A549 (cell line): Measurements from ENCODE around the gene NPY2R. TPM values are rescaled to one million over a fixed set of nuclear protein-coding genes. Genes with fewer than 3 reads are reported as not detected.

Experiments used
- ATAC-seq, 2 experiments: fragments of 200-7000 bp in 1 of 2; fragments of >200 bp in 1 of 2; cut with Nextera tagmentation in 1 of 2; cut with Tn5 transposase in 1 of 2; 3 replicates each; pipeline versions ENCODE4 v1.8.0 to v1.9.1; 2018 to 2020; ENCODE audit warnings: mild to moderate bottlenecking in 1 of 2, moderate library complexity in 1 of 2
- CTCF ChIA-PET: fragments of 300-600 bp; sonication (Branson Sonifier 250); formaldehyde crosslinking; extraction: SDS; loops from one replicate; lab custom pipeline; 2021; ENCODE audit warnings: antibody characterized with exemption, inconsistent platforms; lab: Yijun Ruan, JAX
- POLR2A ChIA-PET: fragments of 350-600 bp; formaldehyde crosslinking; extraction: SDS; loops from one replicate; lab custom pipeline; 2021; ENCODE audit warnings: antibody characterized with exemption, inconsistent platforms; lab: Yijun Ruan, JAX
- DNase-seq, 2 experiments: peaks; one replicate each; pipeline versions ENCODE4 v3.0.0 to v3.0.0-alpha.2; 2011 to 2016; ENCODE audit warnings: low read depth in 1 of 2, low spot score in 1 of 2
- FAIRE-seq: peaks from 2 replicates; lab custom pipeline; 2011; peaks lifted over from hg19 to GRCh38; lab: Jason Lieb, UNC
- H3K27ac ChIP-seq, 2 experiments: fragments of >200 bp; sonication (Bioruptor Twin); formaldehyde crosslinking; 3 replicates each; pipeline ENCODE4 v1.5.1; 2016 to 2017
- H3K4me1 ChIP-seq: fragments of >200 bp; sonication (Bioruptor Twin); formaldehyde crosslinking; 3 replicates; pipeline ENCODE4 v1.6.1; 2016
- H3K4me2 ChIP-seq: fragments of >200 bp; sonication (Bioruptor Twin); formaldehyde crosslinking; 3 replicates; pipeline ENCODE4 v1.6.1; 2016
- H3K4me3 ChIP-seq: fragments of >200 bp; sonication (Bioruptor Twin); formaldehyde crosslinking; 3 replicates; pipeline ENCODE4 v1.5.1; 2016
- H3K9me3 ChIP-seq: fragments of >200 bp; sonication (Bioruptor Twin); formaldehyde crosslinking; 3 replicates; pipeline ENCODE4 v1.6.1; 2016
- CBX2 ChIP-seq: fragments of 200-600 bp; sonication (generic); IDR thresholded peaks from 2 replicates; pipeline ENCODE4 v1.6.1; 2016; ENCODE audit warnings: low read depth, mild to moderate bottlenecking, borderline replicate concordance
- CEBPB ChIP-seq, 2 experiments: fragments of >200 bp in 1 of 2; sonication (Bioruptor Twin) in 1 of 2; formaldehyde crosslinking in 1 of 2; IDR thresholded peaks; 2 replicates each; pipeline ENCODE4 v1.6.1; 2012 to 2016
- CHD2 ChIP-seq: fragments of 150-350 bp; IDR thresholded peaks from 2 replicates; pipeline ENCODE4 v1.6.1; 2014; ENCODE audit warnings: low read length; ENCODE audit not compliant: partially characterized antibody
- CHD4 ChIP-seq: fragments of 200-600 bp; sonication (generic); IDR thresholded peaks from 2 replicates; pipeline ENCODE4 v1.6.1; 2016; ENCODE audit warnings: antibody characterized with exemption, mild to moderate bottlenecking, borderline replicate concordance
- EHMT2 ChIP-seq: fragments of 200-600 bp; sonication (generic); IDR thresholded peaks from 2 replicates; pipeline ENCODE4 v1.6.1; 2016; ENCODE audit warnings: antibody characterized with exemption, low read depth, mild to moderate bottlenecking, moderate library complexity
- FOSL2 ChIP-seq, 2 experiments: fragments of 450-650 bp in 1 of 2; fragments of >200 bp in 1 of 2; sonication (Bioruptor Twin) in 1 of 2; formaldehyde crosslinking; IDR thresholded peaks; 2 replicates each; pipeline versions ENCODE4 v1.5.0 to v1.6.1; 2016 to 2020; ENCODE audit warnings: mild to moderate bottlenecking in 1 of 2, moderate library complexity in 1 of 2
- GATA3 ChIP-seq: IDR thresholded peaks from 2 replicates; pipeline ENCODE4 v1.6.1; 2012; ENCODE audit warnings: borderline replicate concordance
- HOXA7 ChIP-seq: fragments of 250-450 bp; sonication (Bioruptor Pico); IDR thresholded peaks from 2 replicates; pipeline ENCODE4 v1.5.0; 2020; ENCODE audit warnings: mild to moderate bottlenecking, moderate library complexity
- JUN ChIP-seq, 2 experiments: fragments of >200 bp; sonication (Bioruptor Twin); formaldehyde crosslinking; IDR thresholded peaks; 2 replicates in 1 of 2; 3 replicates in 1 of 2; pipeline ENCODE4 v1.6.1; 2016 to 2017
- JUNB ChIP-seq: fragments of >200 bp; sonication (Bioruptor Twin); formaldehyde crosslinking; IDR thresholded peaks from 2 replicates; pipeline ENCODE4 v1.6.1; 2016
- KDM5A ChIP-seq: fragments of 200-600 bp; sonication (generic); IDR thresholded peaks from 2 replicates; pipeline ENCODE4 v1.6.1; 2016; ENCODE audit warnings: antibody characterized with exemption, mild to moderate bottlenecking
- MYC ChIP-seq: IDR thresholded peaks from 2 replicates; pipeline ENCODE4 v1.6.1; 2012; ENCODE audit warnings: mild to moderate bottlenecking, inconsistent platforms, low read length, improper control_type of control experiment, borderline replicate concordance
- PHF8 ChIP-seq: fragments of 200-600 bp; sonication (generic); IDR thresholded peaks from 2 replicates; pipeline ENCODE4 v1.6.1; 2016; ENCODE audit warnings: low read depth, mild to moderate bottlenecking, antibody characterized with exemption, moderate library complexity, borderline replicate concordance
- TFCP2L1 ChIP-seq: fragments of 250-450 bp; sonication (Bioruptor Pico); IDR thresholded peaks from 2 replicates; pipeline ENCODE4 v1.5.0; 2021; ENCODE audit warnings: mild to moderate bottlenecking
- ZFP36 ChIP-seq: fragments of 450-650 bp; IDR thresholded peaks from 2 replicates; pipeline ENCODE4 v1.6.1; 2014; ENCODE audit warnings: borderline replicate concordance; ENCODE audit not compliant: partially characterized antibody
- WGBS: methylation state at CpG from one replicate; pipeline ENCODE4 v1.1.6; 2017; ENCODE audit errors: missing lambda C conversion rate; 5-methylcytosine and 5-hydroxymethylcytosine counted together
- polyA plus RNA-seq, 4 experiments: library from polyadenylated mRNA; depleted of rRNA in 3 of 4; stranded (reverse); fragments of >200 nt; fragmentation: RNase III in 1 of 4; extraction: RNeasy Plus Mini Kit Qiagen cat#74134 plus additional on column Dnase treatment in 1 of 4; gene quantifications; 2 replicates in 3 of 4; 3 replicates in 1 of 4; pipeline ENCODE4 v1.2.3, GENCODE V29; 2011 to 2017
- TF ChIP-seq, protein P1 (sequence below): fragments of 250-450 bp; sonication (Bioruptor Pico); IDR thresholded peaks from 2 replicates; pipeline ENCODE4 v1.5.0; 2020; ENCODE audit warnings: low read depth, mild to moderate bottlenecking, moderate library complexity
- TF ChIP-seq, protein P2 (sequence below): IDR thresholded peaks from 2 replicates; pipeline ENCODE4 v1.6.1; 2012
- TF ChIP-seq, protein P3 (sequence below): fragments of 200-600 bp; sonication (generic); IDR thresholded peaks from 2 replicates; pipeline ENCODE4 v1.6.1; 2016; ENCODE audit warnings: antibody characterized with exemption, mild to moderate bottlenecking, moderate library complexity
- TF ChIP-seq, protein P4 (sequence below): IDR thresholded peaks from 2 replicates; pipeline ENCODE4 v1.6.1; 2012; ENCODE audit warnings: low read depth, borderline replicate concordance
- TF ChIP-seq, protein P5 (sequence below): fragments of >200 bp; sonication (Bioruptor Twin); formaldehyde crosslinking; IDR thresholded peaks from 3 replicates; pipeline ENCODE4 v1.5.1; 2016

Gene NPY2R
- polyA plus RNA-seq, 2 of the 4 experiments (the other 2 are of a cell fraction) = 0.05 to 0.26 TPM

DNA sequence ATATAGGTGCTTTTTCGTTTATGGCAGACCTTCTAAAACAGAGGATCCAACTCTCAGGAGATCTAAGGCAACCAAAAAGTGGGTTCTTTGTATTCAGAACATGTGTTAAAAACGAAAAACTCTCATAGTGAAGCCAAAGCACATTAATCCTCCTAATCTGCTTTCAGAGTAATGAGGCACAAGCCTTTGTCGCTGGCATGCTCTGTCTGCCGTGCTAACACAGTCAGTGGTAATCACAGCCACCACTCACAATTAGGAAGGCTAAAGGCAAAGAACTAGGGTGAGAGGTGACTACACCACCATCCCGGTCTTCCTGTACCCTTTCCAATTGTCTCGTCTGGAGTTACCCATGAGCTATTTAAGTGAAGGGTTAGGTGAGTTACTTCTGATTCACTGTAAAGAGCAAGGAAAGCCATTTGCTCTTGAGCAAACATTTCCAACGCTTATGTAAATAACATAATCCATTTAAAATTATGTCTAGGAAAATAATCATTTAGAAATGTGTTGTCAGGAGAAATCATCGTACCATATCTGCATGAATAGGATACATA is 40.7 kb downstream of the NPY2R start:
- TF ChIP-seq, protein P1, sequence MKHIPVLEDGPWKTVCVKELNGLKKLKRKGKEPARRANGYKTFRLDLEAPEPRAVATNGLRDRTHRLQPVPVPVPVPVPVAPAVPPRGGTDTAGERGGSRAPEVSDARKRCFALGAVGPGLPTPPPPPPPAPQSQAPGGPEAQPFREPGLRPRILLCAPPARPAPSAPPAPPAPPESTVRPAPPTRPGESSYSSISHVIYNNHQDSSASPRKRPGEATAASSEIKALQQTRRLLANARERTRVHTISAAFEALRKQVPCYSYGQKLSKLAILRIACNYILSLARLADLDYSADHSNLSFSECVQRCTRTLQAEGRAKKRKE = no peak
- TF ChIP-seq TFCP2L1 (CRISPR knock-in tag) (no peak), CHD4 (no peak), HOXA7 (CRISPR knock-in tag) (no peak), KDM5A (no peak), EHMT2 (no peak), JUNB (no peak), PHF8 (no peak), MYC (no peak)
- TF ChIP-seq, protein P2, sequence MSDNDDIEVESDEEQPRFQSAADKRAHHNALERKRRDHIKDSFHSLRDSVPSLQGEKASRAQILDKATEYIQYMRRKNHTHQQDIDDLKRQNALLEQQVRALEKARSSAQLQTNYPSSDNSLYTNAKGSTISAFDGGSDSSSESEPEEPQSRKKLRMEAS = no peak
- TF ChIP-seq, protein P3, sequence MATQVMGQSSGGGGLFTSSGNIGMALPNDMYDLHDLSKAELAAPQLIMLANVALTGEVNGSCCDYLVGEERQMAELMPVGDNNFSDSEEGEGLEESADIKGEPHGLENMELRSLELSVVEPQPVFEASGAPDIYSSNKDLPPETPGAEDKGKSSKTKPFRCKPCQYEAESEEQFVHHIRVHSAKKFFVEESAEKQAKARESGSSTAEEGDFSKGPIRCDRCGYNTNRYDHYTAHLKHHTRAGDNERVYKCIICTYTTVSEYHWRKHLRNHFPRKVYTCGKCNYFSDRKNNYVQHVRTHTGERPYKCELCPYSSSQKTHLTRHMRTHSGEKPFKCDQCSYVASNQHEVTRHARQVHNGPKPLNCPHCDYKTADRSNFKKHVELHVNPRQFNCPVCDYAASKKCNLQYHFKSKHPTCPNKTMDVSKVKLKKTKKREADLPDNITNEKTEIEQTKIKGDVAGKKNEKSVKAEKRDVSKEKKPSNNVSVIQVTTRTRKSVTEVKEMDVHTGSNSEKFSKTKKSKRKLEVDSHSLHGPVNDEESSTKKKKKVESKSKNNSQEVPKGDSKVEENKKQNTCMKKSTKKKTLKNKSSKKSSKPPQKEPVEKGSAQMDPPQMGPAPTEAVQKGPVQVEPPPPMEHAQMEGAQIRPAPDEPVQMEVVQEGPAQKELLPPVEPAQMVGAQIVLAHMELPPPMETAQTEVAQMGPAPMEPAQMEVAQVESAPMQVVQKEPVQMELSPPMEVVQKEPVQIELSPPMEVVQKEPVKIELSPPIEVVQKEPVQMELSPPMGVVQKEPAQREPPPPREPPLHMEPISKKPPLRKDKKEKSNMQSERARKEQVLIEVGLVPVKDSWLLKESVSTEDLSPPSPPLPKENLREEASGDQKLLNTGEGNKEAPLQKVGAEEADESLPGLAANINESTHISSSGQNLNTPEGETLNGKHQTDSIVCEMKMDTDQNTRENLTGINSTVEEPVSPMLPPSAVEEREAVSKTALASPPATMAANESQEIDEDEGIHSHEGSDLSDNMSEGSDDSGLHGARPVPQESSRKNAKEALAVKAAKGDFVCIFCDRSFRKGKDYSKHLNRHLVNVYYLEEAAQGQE = no peak
- no peaks in the 10 kb centered on the region for H3K9me3 ChIP-seq
- no peak for DNase-seq
- no peak overlapping the region for H3K4me3 ChIP-seq
- H3K4me2 ChIP-seq = 0 out of 3 replicates have a peak overlapping the region, but pooled peaks have one; percentile 3
- ChIA-PET POLR2A (no interaction called here), CTCF (no interaction called here)
- no peak for ATAC-seq
- WGBS = 23% methylated on average over 8 of the region's 8 CpGs
- H3K4me1 ChIP-seq = no peaks in the 10 kb centered on the region
- H3K27ac ChIP-seq = no peak overlapping the region
- no peak for FAIRE-seq

DNA sequence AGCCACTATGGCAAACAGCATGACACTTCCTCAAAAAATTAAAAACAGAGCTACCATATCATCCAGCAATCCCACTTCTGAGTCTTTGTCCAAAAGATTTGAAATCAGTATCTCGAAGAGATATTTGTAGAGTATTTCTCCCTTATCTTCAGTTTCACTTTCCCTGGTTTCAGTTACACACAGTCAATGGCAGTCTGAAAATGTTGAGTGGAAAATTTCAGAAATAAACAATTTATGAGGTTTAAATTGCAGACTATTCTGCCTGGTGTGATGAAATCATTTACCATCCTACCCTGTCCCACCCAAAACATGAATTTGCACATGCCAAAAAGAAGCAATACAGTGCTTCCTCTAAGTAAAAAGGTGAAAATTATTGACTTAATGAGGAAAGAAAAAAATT is 43.9 kb downstream of the NPY2R start:
- FAIRE-seq (no peak), DNase-seq (no peak), ATAC-seq (no peak)
- TF ChIP-seq CHD4 (no peak), CBX2 (no peak), ZFP36 (no peak), CEBPB (IDR thresholded peaks at IDR 0.05) (no peak)
- TF ChIP-seq, protein P4, sequence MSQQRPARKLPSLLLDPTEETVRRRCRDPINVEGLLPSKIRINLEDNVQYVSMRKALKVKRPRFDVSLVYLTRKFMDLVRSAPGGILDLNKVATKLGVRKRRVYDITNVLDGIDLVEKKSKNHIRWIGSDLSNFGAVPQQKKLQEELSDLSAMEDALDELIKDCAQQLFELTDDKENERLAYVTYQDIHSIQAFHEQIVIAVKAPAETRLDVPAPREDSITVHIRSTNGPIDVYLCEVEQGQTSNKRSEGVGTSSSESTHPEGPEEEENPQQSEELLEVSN = no peak
- H3K27ac ChIP-seq = no peak overlapping the region
- WGBS = 16% methylated on average over 1 of the region's 1 CpG
- H3K4me2 ChIP-seq = no peak overlapping the region
- no peaks in the 10 kb centered on the region for H3K9me3 ChIP-seq
- no peaks in the 10 kb centered on the region for H3K4me1 ChIP-seq
- ChIA-PET CTCF (no interaction called here), POLR2A (no interaction called here)
- no peak overlapping the region for H3K4me3 ChIP-seq

DNA sequence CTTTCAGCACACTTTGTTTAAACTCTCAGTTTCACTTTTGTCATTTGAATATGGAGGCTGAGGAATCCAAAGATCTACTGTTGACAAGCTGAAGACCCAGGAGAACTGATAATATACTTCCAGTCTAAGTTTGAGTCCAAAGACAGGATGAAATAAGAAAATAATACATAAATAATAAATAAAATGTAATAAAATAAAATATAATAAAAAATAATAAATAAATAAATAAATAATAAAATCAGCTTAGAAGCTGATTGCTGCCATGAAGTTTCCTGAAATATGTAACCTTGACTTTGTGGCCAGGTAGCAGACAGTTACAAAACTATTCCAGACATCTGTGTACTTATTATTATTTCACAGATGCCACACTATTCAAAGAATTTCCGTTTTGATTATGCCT is 55.0 kb downstream of the NPY2R start:
- TF ChIP-seq GATA3 (no peak), TFCP2L1 (CRISPR knock-in tag) (no peak), CHD2 (no peak), JUN (IDR thresholded peaks at IDR 0.05) (no peak), FOSL2 (IDR thresholded peaks at IDR 0.05) (no peak), FOSL2 (CRISPR knock-in tag; IDR thresholded peaks at IDR 0.05) (no peak)
- TF ChIP-seq, protein P1 = no peak
- TF ChIP-seq, protein P4 = no peak
- TF ChIP-seq, protein P5, sequence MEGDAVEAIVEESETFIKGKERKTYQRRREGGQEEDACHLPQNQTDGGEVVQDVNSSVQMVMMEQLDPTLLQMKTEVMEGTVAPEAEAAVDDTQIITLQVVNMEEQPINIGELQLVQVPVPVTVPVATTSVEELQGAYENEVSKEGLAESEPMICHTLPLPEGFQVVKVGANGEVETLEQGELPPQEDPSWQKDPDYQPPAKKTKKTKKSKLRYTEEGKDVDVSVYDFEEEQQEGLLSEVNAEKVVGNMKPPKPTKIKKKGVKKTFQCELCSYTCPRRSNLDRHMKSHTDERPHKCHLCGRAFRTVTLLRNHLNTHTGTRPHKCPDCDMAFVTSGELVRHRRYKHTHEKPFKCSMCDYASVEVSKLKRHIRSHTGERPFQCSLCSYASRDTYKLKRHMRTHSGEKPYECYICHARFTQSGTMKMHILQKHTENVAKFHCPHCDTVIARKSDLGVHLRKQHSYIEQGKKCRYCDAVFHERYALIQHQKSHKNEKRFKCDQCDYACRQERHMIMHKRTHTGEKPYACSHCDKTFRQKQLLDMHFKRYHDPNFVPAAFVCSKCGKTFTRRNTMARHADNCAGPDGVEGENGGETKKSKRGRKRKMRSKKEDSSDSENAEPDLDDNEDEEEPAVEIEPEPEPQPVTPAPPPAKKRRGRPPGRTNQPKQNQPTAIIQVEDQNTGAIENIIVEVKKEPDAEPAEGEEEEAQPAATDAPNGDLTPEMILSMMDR = no peak
- ChIA-PET POLR2A (no interaction called here), CTCF (no interaction called here)
- H3K4me2 ChIP-seq = no peak overlapping the region
- H3K4me1 ChIP-seq = no peaks in the 10 kb centered on the region
- no peak overlapping the region for H3K27ac ChIP-seq
- no peaks in the 10 kb centered on the region for H3K9me3 ChIP-seq
- H3K4me3 ChIP-seq = no peak overlapping the region
- DNase-seq (no peak), FAIRE-seq (no peak), ATAC-seq (no peak)
- 16% methylated on average over 1 of the region's 1 CpG for WGBS
